OCI-LY3 (cell line): Measurements from ENCODE around the gene JAKMIP1.
"Not testable (repeated sequence)": the region's sequence is repeated elsewhere in the genome, so short reads cannot be mapped to it uniquely, and the experiment has no call there.

Source experiments
- H2AFZ ChIP-seq: fragments of 200-600, 300-600 bp; shearing (Covaris generic); 2 replicates; pipeline ENCODE4 v1.6.0; 2014; ENCODE audit warnings: antibody characterized with exemption, low read depth, low read length
- H3K27ac ChIP-seq: fragments of 200-600, 300-600 bp; sonication (generic); 2 replicates; pipeline ENCODE4 v1.5.1; 2014; ENCODE audit warnings: mild to moderate bottlenecking, low read length, moderate library complexity, mixed read lengths
- H3K27me3 ChIP-seq: fragments of 200-600, 300-600 bp; sonication (generic); 2 replicates; pipeline ENCODE4 v1.6.1; 2014; ENCODE audit warnings: low read depth, low read length, mixed read lengths
- H3K36me3 ChIP-seq: fragments of 200-600, 300-600 bp; sonication (generic); replicated peaks from 2 replicates; pipeline ENCODE3; 2014; ENCODE audit warnings: low read depth, low read length, mixed read lengths
- H3K4me1 ChIP-seq: fragments of 300-600, 200-600 bp; sonication (generic); 2 replicates; pipeline ENCODE4 v1.6.1; 2014; ENCODE audit warnings: low read length, mixed read lengths
- H3K4me2 ChIP-seq: fragments of 200-600, 300-600 bp; sonication (generic); 2 replicates; pipeline ENCODE4 v1.6.1; 2014; ENCODE audit warnings: low read length, mixed read lengths
- H3K4me3 ChIP-seq: fragments of 300-600, 200-600 bp; sonication (generic); 2 replicates; pipeline ENCODE4 v1.5.1; 2014; ENCODE audit warnings: antibody characterized with exemption, mild to moderate bottlenecking, low read length, moderate library complexity
- H3K79me2 ChIP-seq: fragments of 300-600, 200-600 bp; shearing (Covaris generic); 2 replicates; pipeline ENCODE4 v1.6.1; 2014; ENCODE audit warnings: mild to moderate bottlenecking, low read length, mixed read lengths
- H3K9ac ChIP-seq: fragments of 300-600, 200-600 bp; shearing (Covaris generic); 2 replicates; pipeline ENCODE4 v1.6.0; 2014; ENCODE audit warnings: mild to moderate bottlenecking, low read length, moderate library complexity
- H3K9me3 ChIP-seq: fragments of 200-600, 300-600 bp; shearing (Covaris generic); 2 replicates; pipeline ENCODE4 v1.6.1; 2014; ENCODE audit warnings: low read length, mixed read lengths; ENCODE audit not compliant: insufficient read depth
- H4K20me1 ChIP-seq: fragments of 200-600, 300-600 bp; sonication (generic); 2 replicates; pipeline ENCODE4 v1.6.1; 2016; ENCODE audit warnings: low read length, mixed read lengths; ENCODE audit not compliant: insufficient read depth
- CTCF ChIP-seq: fragments of 200-600, 300-600 bp; sonication (generic); IDR thresholded peaks from 2 replicates; pipeline ENCODE4 v1.5.1; 2014; ENCODE audit warnings: antibody characterized with exemption, low read length, low read depth
- EZH2phosphoT487 ChIP-seq: fragments of 200-600 bp; shearing (Covaris generic); IDR thresholded peaks from 2 replicates; pipeline ENCODE4 v1.6.1; 2018; ENCODE audit warnings: antibody characterized with exemption, mixed run types, low read depth

Gene JAKMIP1

GRCh38 chr4:6142935-6143602 lies 57.3 kb downstream of the JAKMIP1 start:
- H3K27ac ChIP-seq: no peak overlapping the region
- no peak overlapping the region for H2AFZ ChIP-seq
- no peaks in the 10 kb centered on the region for H3K27me3 ChIP-seq
- H3K4me2 ChIP-seq: no peak overlapping the region
- no peaks in the 10 kb centered on the region for H3K9me3 ChIP-seq
- TF ChIP-seq EZH2phosphoT487 (no peak), CTCF (no peak)
- no peaks in the 10 kb centered on the region for H3K79me2 ChIP-seq
- H4K20me1 ChIP-seq: no peaks in the 10 kb centered on the region
- no peaks in the 10 kb centered on the region for H3K4me1 ChIP-seq
- no peaks in the 10 kb centered on the region for H3K36me3 ChIP-seq
- H3K9ac ChIP-seq: no peak overlapping the region
- H3K4me3 ChIP-seq: no peak overlapping the region

DNA sequence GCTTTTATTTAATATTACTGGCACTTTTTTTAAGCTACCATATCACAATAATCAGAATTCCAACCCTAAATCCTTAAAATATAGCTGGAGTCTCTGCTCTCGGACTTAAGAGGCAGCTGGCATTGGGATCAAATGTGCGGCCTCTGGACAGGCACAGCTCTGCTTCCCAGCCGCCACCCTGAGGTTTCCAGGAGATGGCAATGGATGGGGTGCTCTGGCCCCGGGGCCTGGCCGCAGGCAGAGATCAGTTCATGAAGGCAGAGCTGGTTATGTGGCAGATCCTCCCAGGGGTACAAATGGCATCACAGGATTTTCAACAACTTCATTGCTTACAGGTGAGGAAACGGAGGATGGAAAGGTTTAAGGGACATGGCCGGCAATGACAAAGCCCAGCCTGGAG lies 57.8 kb downstream of the JAKMIP1 start:
- H3K27me3 ChIP-seq: no peaks in the 10 kb centered on the region
- H3K9me3 ChIP-seq: no peaks in the 10 kb centered on the region

GRCh38 chr4:6141554-6141953 lies 58.8 kb downstream of the JAKMIP1 start:
- Histone ChIP-seq H3K9me3 (no peaks in the 10 kb centered on the region), H4K20me1 (no peaks in the 10 kb centered on the region), H2AFZ (no peak overlapping the region), H3K36me3 (no peaks in the 10 kb centered on the region), H3K9ac (no peak overlapping the region), H3K4me3 (no peak overlapping the region), H3K4me1 (no peaks in the 10 kb centered on the region), H3K27ac (no peak overlapping the region), H3K4me2 (no peak overlapping the region), H3K79me2 (no peaks in the 10 kb centered on the region), H3K27me3 (no peaks in the 10 kb centered on the region)
- TF ChIP-seq CTCF (no peak), EZH2phosphoT487 (no peak)

More for the DNA sequence above, 57.8 kb downstream of the JAKMIP1 start:
- no peak overlapping the region for H3K27ac ChIP-seq
- no peak overlapping the region for H3K4me2 ChIP-seq
- no peak overlapping the region for H3K4me3 ChIP-seq
- no peaks in the 10 kb centered on the region for H3K36me3 ChIP-seq
- no peak overlapping the region for H2AFZ ChIP-seq
- TF ChIP-seq EZH2phosphoT487 (no peak), CTCF (no peak)
- no peaks in the 10 kb centered on the region for H4K20me1 ChIP-seq
- H3K4me1 ChIP-seq: no peaks in the 10 kb centered on the region
- no peak overlapping the region for H3K9ac ChIP-seq
- no peaks in the 10 kb centered on the region for H3K79me2 ChIP-seq

- not testable (repeated sequence) for H3K4me1 ChIP-seq, H3K27me3 ChIP-seq, H3K9ac ChIP-seq, H4K20me1 ChIP-seq, H3K27ac ChIP-seq, H3K79me2 ChIP-seq, H3K36me3 ChIP-seq, H2AFZ ChIP-seq, H3K4me3 ChIP-seq, H3K4me2 ChIP-seq, H3K9me3 ChIP-seq
These were observed 59.3 kb downstream of the JAKMIP1 start for GRCh38 chr4:6141021-6141420.
